Heart right ventricle (tissue), 16 donors: Measurements from ENCODE around the gene TPO. TPM values are rescaled to one million over a fixed set of nuclear protein-coding genes. Genes with fewer than 3 reads are reported as not detected.

ENCODE experiments used
- ATAC-seq, 8 donors: fragments of 200-7000 bp; cut with Tn5 transposase; one replicate each; pipeline ENCODE4 v1.9.1; 2020; ENCODE audit warnings: mild to moderate bottlenecking in 8 of 8, moderate library complexity in 8 of 8, moderate number of reproducible peaks in 1 of 8
- DNase-seq, 2 donors: peaks; one replicate each; pipeline ENCODE4 v3.0.0-alpha.2; 2020
- H3K27ac ChIP-seq, 10 donors: fragments of 200-600 bp; sonication (generic) in 2 of 10; one replicate each; pipeline versions ENCODE4 v1.5.0 to v1.8.0; 2020 to 2022; ENCODE audit warnings: mild to moderate bottlenecking in 3 of 10
- H3K27me3 ChIP-seq, 7 donors: fragments of 200-600 bp; one replicate each; pipeline ENCODE4 v1.8.0; 2021 to 2022; ENCODE audit warnings: mild to moderate bottlenecking in 2 of 7
- H3K36me3 ChIP-seq, 9 donors: fragments of 200-600 bp; sonication (generic) in 1 of 9; one replicate each; pipeline versions ENCODE4 v1.5.0 to v1.8.0; 2020 to 2022; ENCODE audit warnings: mild to moderate bottlenecking in 2 of 9
- H3K4me1 ChIP-seq, 9 donors: fragments of 200-600 bp; sonication (generic) in 1 of 9; one replicate each; pipeline versions ENCODE4 v1.5.0 to v1.8.0; 2020 to 2022; ENCODE audit warnings: mild to moderate bottlenecking in 4 of 9
- H3K4me3 ChIP-seq, 10 donors: fragments of 200-600 bp; sonication (generic) in 2 of 10; one replicate each; pipeline versions ENCODE4 v1.5.0 to v1.8.0; 2020 to 2022; ENCODE audit warnings: mild to moderate bottlenecking in 7 of 10, moderate library complexity in 2 of 10
- H3K9me3 ChIP-seq, 11 donors: fragments of 200-600 bp in 10 of 11; sonication (generic) in 2 of 11; one replicate each; pipeline versions ENCODE4 v1.5.0 to v1.8.0; 2013 to 2022; ENCODE audit warnings: mild to moderate bottlenecking in 2 of 11, control low read depth in 1 of 11, moderate library complexity in 1 of 11
- WGBS, 2 donors: extraction: QIAGEN DNeasy Blood & Tissue Kit; methylation state at CpG; one replicate each; pipeline ENCODE4 v1.1.7; 2013; ENCODE audit warnings: inconsistent platforms in 1 of 2; 5-methylcytosine and 5-hydroxymethylcytosine counted together
- intact Hi-C, 10 donors: fragments of 100-400 bp; cut with DNase I; formaldehyde crosslinking; loops; one replicate each; pipeline versions ENCODE4 v1.11.1 to v1.14.2; 2022
- polyA plus RNA-seq, 2 donors: library from polyadenylated mRNA; stranded (reverse); fragments of 200-250 nt; gene quantifications; one replicate each; pipeline ENCODE4 v1.2.3, GENCODE V29; 2013
- total RNA-seq, 10 donors: library from RNA; stranded (reverse); fragmentation: NEBNext Ultra II Directional in 3 of 10; extraction: Animal tissue kit (Norgen Biotek cat#: 25700) in 3 of 10; gene quantifications; one replicate each; pipeline versions ENCODE4 v1.2.1 to v1.2.4, GENCODE V29; 2021 to 2023
- TF ChIP-seq, protein P1 (sequence below), 9 donors: fragments of 200-600 bp; sonication (generic) in 2 of 9; IDR thresholded peaks; one replicate each; pipeline versions ENCODE4 v1.5.0 to v1.8.0; 2021 to 2022; ENCODE audit warnings: antibody characterized with exemption in 9 of 9, mild to moderate bottlenecking in 5 of 9, moderate library complexity in 1 of 9
- donor health status: Arrhythmogenic right ventricular cardiomyopathy.
- donor health status: ischemic (EF 13 %, LVEDD 7.1; RV severe dilation, severe dysfunction).
- donor health status: healthy with polysubstance abuse.
- donor health status: DM: no; HTN: yes; CAD: no.
- donor health status: DM: no; HTN: no; CAD: no.
- donor health status: ischemic (EF 25% LVEDD 6.9; RV normal size, moderate dysfunction).
- donor health status: ischemic (EF 25% LVEDD 5.7; RV mildly dilated, moderate dysfunction).
- donor health status: healthy.
- donor health status: DM: yes; HTN: yes; CAD: no.
- donor health status: Ischemic cardiomyopathy.
- donor health status: ischemic (EF 35%, LVEDD 5.7; RV mildly dilated, moderate dysfunction).
- donor health status: nonischemic (EF 11% LVEDD 7.7; RV severe dilation, severe dysfunction).
- donor health status: DM: yes; HTN: yes; CAD: no.
- donor health status: PGD.
- donor health status: ischemic (EF 29% LVEDD 5.4; RV normal size, mild dysfunction).
- donor health status: nonischemic (EF 23%, LVEDD 6.1; RV moderate dilation, normal function).

Gene TPO
- total and polyA plus RNA-seq, 12 donors: 0.85 to 22.1 (median 6.4) TPM

DNA sequence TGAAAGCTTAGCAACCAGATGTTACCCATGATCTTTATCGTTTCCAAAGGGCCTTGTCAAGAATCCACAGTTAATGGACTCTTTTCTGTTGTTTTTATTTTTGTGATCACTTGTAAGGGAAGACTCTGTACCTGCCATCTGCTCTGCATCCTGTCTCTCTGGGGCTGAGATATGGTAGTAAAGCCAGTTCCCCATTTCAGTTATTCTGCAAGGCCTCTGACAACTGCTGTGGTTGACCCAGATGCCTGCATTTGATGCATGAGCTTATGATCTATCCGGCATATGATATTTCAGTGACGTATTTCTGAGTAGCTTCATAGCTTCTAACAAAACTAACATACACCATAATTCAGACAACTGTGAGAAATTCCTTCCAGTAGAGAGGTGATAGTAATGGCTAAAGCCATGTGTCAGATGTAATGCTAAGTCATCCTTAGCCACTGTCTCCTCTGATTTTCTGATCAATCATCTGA is 105.1 kb downstream of the TPO start:
- Histone ChIP-seq H3K4me3 (no peak overlapping the region), H3K27ac (peak overlapping the region in 8 of 10 donors; percentile 4 to 58 (median 36)), H3K27me3 (peaks cover 0 to 12% (median 0%) of the 10 kb centered on the region in 7 donors), H3K9me3 (no peaks in the 10 kb centered on the region), H3K36me3 (no peaks in the 10 kb centered on the region), H3K4me1 (peaks cover 0 to 17% (median 6%) of the 10 kb centered on the region in 9 donors)
- intact Hi-C loops: loop anchor here in 1 of 10 donors (10.0 kb wide), 1 partner anchor 264 kb away; no protein-coding TSS in a partner anchor
- DNase-seq: no peak
- WGBS, 2 donors: 73% methylated on average over 3 of the region's 3 CpGs
- TF ChIP-seq, protein P1, sequence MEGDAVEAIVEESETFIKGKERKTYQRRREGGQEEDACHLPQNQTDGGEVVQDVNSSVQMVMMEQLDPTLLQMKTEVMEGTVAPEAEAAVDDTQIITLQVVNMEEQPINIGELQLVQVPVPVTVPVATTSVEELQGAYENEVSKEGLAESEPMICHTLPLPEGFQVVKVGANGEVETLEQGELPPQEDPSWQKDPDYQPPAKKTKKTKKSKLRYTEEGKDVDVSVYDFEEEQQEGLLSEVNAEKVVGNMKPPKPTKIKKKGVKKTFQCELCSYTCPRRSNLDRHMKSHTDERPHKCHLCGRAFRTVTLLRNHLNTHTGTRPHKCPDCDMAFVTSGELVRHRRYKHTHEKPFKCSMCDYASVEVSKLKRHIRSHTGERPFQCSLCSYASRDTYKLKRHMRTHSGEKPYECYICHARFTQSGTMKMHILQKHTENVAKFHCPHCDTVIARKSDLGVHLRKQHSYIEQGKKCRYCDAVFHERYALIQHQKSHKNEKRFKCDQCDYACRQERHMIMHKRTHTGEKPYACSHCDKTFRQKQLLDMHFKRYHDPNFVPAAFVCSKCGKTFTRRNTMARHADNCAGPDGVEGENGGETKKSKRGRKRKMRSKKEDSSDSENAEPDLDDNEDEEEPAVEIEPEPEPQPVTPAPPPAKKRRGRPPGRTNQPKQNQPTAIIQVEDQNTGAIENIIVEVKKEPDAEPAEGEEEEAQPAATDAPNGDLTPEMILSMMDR (IDR thresholded peaks at IDR 0.05): no peak
- no peak for ATAC-seq

GRCh38 chr2:1518867-1519530 is 105.7 kb downstream of the TPO start:
- TF ChIP-seq, protein P1 (IDR thresholded peaks at IDR 0.05): peak in 1 of 9 donors; percentile 18
- DNase-seq: peak; percentile 57 to 64
- intact Hi-C loops: loop anchor here in 1 of 10 donors (10.0 kb wide), 1 partner anchor 264 kb away; no protein-coding TSS in a partner anchor
- Histone ChIP-seq H3K4me1 (peaks cover 0 to 17% (median 6%) of the 10 kb centered on the region in 9 donors), H3K27me3 (peaks cover 0 to 10% (median 0%) of the 10 kb centered on the region in 7 donors), H3K9me3 (no peaks in the 10 kb centered on the region), H3K36me3 (no peaks in the 10 kb centered on the region), H3K27ac (peak overlapping the region in 8 of 10 donors; percentile 4 to 64 (median 36)), H3K4me3 (no peak overlapping the region)
- WGBS, 2 donors: 63% methylated on average over 10 of the region's 10 CpGs
- ATAC-seq: peak in 7 of 8 donors; percentile 69 to 91 (median 79)

- Histone ChIP-seq H3K4me3 (no peak overlapping the region), H3K27ac (no peak overlapping the region), H3K36me3 (no peaks in the 10 kb centered on the region), H3K4me1 (peaks cover 0 to 17% (median 6%) of the 10 kb centered on the region in 9 donors), H3K27me3 (no peaks in the 10 kb centered on the region), H3K9me3 (no peaks in the 10 kb centered on the region)
- peak in 1 of 8 donors; percentile 24 for ATAC-seq
- TF ChIP-seq, protein P1 (IDR thresholded peaks at IDR 0.05): no peak
- no peak for DNase-seq
- WGBS, 2 donors: 54 to 61% methylated on average over 21 of the region's 21 CpGs
- intact Hi-C loops: no loop called here
These were observed 108.1 kb downstream of the TPO start for GRCh38 chr2:1521191-1521877.
